ENCODE measurements around the gene ZDHHC19.

- TF ChIP-seq, protein P1, sequence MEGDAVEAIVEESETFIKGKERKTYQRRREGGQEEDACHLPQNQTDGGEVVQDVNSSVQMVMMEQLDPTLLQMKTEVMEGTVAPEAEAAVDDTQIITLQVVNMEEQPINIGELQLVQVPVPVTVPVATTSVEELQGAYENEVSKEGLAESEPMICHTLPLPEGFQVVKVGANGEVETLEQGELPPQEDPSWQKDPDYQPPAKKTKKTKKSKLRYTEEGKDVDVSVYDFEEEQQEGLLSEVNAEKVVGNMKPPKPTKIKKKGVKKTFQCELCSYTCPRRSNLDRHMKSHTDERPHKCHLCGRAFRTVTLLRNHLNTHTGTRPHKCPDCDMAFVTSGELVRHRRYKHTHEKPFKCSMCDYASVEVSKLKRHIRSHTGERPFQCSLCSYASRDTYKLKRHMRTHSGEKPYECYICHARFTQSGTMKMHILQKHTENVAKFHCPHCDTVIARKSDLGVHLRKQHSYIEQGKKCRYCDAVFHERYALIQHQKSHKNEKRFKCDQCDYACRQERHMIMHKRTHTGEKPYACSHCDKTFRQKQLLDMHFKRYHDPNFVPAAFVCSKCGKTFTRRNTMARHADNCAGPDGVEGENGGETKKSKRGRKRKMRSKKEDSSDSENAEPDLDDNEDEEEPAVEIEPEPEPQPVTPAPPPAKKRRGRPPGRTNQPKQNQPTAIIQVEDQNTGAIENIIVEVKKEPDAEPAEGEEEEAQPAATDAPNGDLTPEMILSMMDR (IDR thresholded peaks at IDR 0.05), result no peak
- TF ChIP-seq POLR2A (IDR thresholded peaks at IDR 0.05), result no peak
These were observed 26.3 kb downstream of the ZDHHC19 start for GRCh38 chr3:196184881-196185280.
